Stimulated activated CD4-positive, alpha-beta T cell treated with anti-CD3 and anti-CD28 coated beads, Interleukin-4, amount 100 ng/mL, for 48 hours (primary cell): Measurements from ENCODE around the gene IL34.
"Not testable (repeated sequence)": the region's sequence is repeated elsewhere in the genome, so short reads cannot be mapped to it uniquely, and the experiment has no call there.

ENCODE experiments used
- DNase-seq, 2 donors: peaks; one replicate each; pipeline ENCODE4 v3.0.0-alpha.2; 2020; ENCODE audit warnings: low read depth in 2 of 2

Gene IL34

GRCh38 chr16:70632273-70632672 lies 14.1 kb upstream of the IL34 start:
- DNase-seq = no peak

- DNase-seq = not testable (repeated sequence)
Observed at GRCh38 chr16:70633617-70634016, 12.7 kb upstream of the IL34 start.

GRCh38 chr16:70634861-70635260 lies 11.5 kb upstream of the IL34 start:
- DNase-seq = no peak

- DNase-seq = no peak
Observed at GRCh38 chr16:70635336-70636016, 10.9 kb upstream of the IL34 start.

- DNase-seq = no peak
Observed at GRCh38 chr16:70638814-70639792, 7.3 kb upstream of the IL34 start.

- DNase-seq = no peak
Observed at GRCh38 chr16:70642633-70643032, 3.7 kb upstream of the IL34 start.

GRCh38 chr16:70643264-70643663 lies 3.1 kb upstream of the IL34 start:
- DNase-seq = not testable (repeated sequence)

- no peak for DNase-seq
Observed at GRCh38 chr16:70644763-70645597, 1.4 kb upstream of the IL34 start.

GRCh38 chr16:70647441-70648359 lies 1.3 kb downstream of the IL34 start:
- no peak for DNase-seq

GRCh38 chr16:70648606-70649005 lies 2.2 kb downstream of the IL34 start:
- DNase-seq = no peak

- DNase-seq = no peak
Observed at GRCh38 chr16:70649300-70649699, 2.9 kb downstream of the IL34 start.

GRCh38 chr16:70650216-70650615 lies 3.9 kb downstream of the IL34 start:
- DNase-seq = no peak

GRCh38 chr16:70651524-70651923 lies 5.2 kb downstream of the IL34 start:
- no peak for DNase-seq

GRCh38 chr16:70652322-70652721 lies 6.0 kb downstream of the IL34 start:
- DNase-seq = no peak

GRCh38 chr16:70653406-70653805 lies 7.0 kb downstream of the IL34 start:
- DNase-seq = no peak

- peak; percentile 68 to 76 for DNase-seq
Observed at GRCh38 chr16:70653809-70654771, 7.7 kb downstream of the IL34 start.

- no peak for DNase-seq
Observed at GRCh38 chr16:70656065-70656711, 9.8 kb downstream of the IL34 start.

GRCh38 chr16:70656712-70657263 lies 10.4 kb downstream of the IL34 start:
- DNase-seq = no peak

GRCh38 chr16:70657956-70658355 lies 11.6 kb downstream of the IL34 start:
- no peak for DNase-seq
